ENCODE results near the gene ARSH. TPM values are rescaled to one million over a fixed set of nuclear protein-coding genes. Genes with fewer than 3 reads are reported as not detected.
"Not testable (repeated sequence)": the region's sequence is repeated elsewhere in the genome, so short reads cannot be mapped to it uniquely, and the experiment has no call there.

ARSH gene
- not detected for total RNA-seq
- long read RNA-seq: 0 reads

DNA sequence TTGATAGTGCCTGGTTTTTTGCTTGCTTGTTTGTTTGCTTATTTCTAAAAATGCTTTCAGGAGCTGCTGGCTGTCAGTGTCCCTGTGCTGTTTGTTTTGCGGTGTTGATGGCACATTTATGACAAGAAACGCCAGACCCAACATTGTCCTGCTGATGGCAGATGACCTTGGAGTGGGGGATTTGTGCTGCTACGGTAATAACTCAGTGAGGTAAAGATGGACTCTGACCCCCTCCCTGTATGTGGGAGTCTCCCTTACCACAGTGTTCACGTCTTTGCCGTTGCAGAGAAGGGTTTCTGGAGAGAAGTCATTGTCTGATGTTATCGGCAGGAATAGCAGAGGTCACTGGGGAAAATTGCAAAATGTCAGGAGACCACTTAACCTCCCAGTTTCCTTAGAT lies at the start of gene ARSH:
ARSH (plus strand) TSS at position 52 of the 400 bp plus-strand sequence; CDS start at position 119, 67 bp downstream.
- H3K27me3 ChIP-seq (ENCODE audit: low read depth): no peaks in the 10 kb centered on the region
- intact Hi-C loops (cut with DNase I): no loop called here
- no peak for DNase-seq

GRCh38 chrX:2958199-2958598 lies 48.1 kb upstream of the ARSH start:
- TF ChIP-seq, protein P1, sequence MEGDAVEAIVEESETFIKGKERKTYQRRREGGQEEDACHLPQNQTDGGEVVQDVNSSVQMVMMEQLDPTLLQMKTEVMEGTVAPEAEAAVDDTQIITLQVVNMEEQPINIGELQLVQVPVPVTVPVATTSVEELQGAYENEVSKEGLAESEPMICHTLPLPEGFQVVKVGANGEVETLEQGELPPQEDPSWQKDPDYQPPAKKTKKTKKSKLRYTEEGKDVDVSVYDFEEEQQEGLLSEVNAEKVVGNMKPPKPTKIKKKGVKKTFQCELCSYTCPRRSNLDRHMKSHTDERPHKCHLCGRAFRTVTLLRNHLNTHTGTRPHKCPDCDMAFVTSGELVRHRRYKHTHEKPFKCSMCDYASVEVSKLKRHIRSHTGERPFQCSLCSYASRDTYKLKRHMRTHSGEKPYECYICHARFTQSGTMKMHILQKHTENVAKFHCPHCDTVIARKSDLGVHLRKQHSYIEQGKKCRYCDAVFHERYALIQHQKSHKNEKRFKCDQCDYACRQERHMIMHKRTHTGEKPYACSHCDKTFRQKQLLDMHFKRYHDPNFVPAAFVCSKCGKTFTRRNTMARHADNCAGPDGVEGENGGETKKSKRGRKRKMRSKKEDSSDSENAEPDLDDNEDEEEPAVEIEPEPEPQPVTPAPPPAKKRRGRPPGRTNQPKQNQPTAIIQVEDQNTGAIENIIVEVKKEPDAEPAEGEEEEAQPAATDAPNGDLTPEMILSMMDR (IDR thresholded peaks at IDR 0.05): no peak
- no peak for DNase-seq
- Histone ChIP-seq H3K36me3 (no peaks in the 10 kb centered on the region), H3K4me3 (no peak overlapping the region), H3K9me3 (no peaks in the 10 kb centered on the region), H3K4me1 (no peaks in the 10 kb centered on the region), H3K27me3 (ENCODE audit: low read depth) (no peaks in the 10 kb centered on the region), H3K27ac (no peak overlapping the region)
- intact Hi-C loops (cut with DNase I): no loop called here
- ATAC-seq: no peak

More for the DNA sequence above, at the start of gene ARSH:
- H3K27ac ChIP-seq: no peak within 1 kb of the TSS
- no peak within 1 kb of the TSS for H3K4me3 ChIP-seq
- no peaks in the 10 kb centered on the region for H3K36me3 ChIP-seq
- no peak for ATAC-seq
- H3K9me3 ChIP-seq: no peaks in the 10 kb centered on the region
- TF ChIP-seq, protein P1 (IDR thresholded peaks at IDR 0.05): no peak
- H3K4me1 ChIP-seq: no peaks in the 10 kb centered on the region

DNA sequence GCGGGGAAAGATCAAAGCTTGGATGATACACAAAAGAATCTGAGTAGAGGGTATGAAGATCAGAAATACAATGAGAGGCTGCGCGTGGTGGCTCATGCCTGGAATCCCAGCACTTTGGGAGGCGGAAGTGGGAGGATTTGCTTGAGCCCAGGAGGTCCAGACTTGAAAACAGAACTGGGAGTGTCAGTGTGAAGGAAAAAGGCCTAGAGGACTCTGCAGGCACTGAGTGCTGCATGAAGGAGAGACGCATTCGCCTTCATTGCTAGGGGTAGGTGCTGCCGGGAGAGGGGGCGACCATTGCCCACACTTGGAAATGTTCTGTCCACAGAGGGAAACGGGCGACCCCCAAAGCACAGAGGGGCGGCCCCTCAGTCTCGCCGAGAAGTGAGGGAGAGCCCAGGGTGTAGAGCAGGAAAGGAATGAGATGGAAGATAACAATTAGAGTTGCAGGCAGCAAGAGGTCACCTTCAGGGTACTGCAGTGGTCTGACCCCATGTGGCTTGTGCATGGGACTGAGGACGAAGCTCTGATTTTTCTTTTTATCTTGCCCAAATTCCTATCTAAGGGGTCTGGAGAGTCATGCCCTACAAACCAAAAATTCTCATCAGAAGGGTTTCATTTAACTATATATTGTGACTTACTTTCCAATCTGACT lies 45.4 kb upstream of the ARSH start:
- no peaks in the 10 kb centered on the region for H3K4me1 ChIP-seq
- no peaks in the 10 kb centered on the region for H3K9me3 ChIP-seq
- TF ChIP-seq, protein P1 (IDR thresholded peaks at IDR 0.05): no peak
- no peaks in the 10 kb centered on the region for H3K36me3 ChIP-seq
- no peak for DNase-seq
- intact Hi-C loops (cut with DNase I): no loop called here
- no peak overlapping the region for H3K27ac ChIP-seq
- H3K27me3 ChIP-seq (ENCODE audit: low read depth): no peaks in the 10 kb centered on the region
- no peak overlapping the region for H3K4me3 ChIP-seq
- no peak for ATAC-seq

GRCh38 chrX:2962381-2962780 lies 44.0 kb upstream of the ARSH start:
- Histone ChIP-seq H3K27me3 (ENCODE audit: low read depth) (no peaks in the 10 kb centered on the region), H3K27ac (no peak overlapping the region), H3K4me3 (no peak overlapping the region), H3K4me1 (no peaks in the 10 kb centered on the region), H3K36me3 (no peaks in the 10 kb centered on the region), H3K9me3 (no peaks in the 10 kb centered on the region)
- intact Hi-C loops (cut with DNase I): no loop called here
- TF ChIP-seq, protein P1 (IDR thresholded peaks at IDR 0.05): no peak
- no peak for ATAC-seq
- no peak for DNase-seq

- H3K4me1 ChIP-seq; ATAC-seq; intact Hi-C loops (cut with DNase I); H3K27ac ChIP-seq; H3K36me3 ChIP-seq; H3K27me3 ChIP-seq (ENCODE audit: low read depth); H3K9me3 ChIP-seq; DNase-seq; H3K4me3 ChIP-seq: not testable (repeated sequence)
These were observed 42.9 kb upstream of the ARSH start for GRCh38 chrX:2963449-2963848.

- intact Hi-C loops (cut with DNase I); H3K27ac ChIP-seq; H3K27me3 ChIP-seq (ENCODE audit: low read depth); H3K4me3 ChIP-seq; H3K36me3 ChIP-seq; DNase-seq; H3K4me1 ChIP-seq; H3K9me3 ChIP-seq: not testable (repeated sequence)
- peak in 1 of 2 donors; percentile 86 for ATAC-seq
These were observed 42.2 kb upstream of the ARSH start for GRCh38 chrX:2963992-2964794.
